HCT116 (cell line): ENCODE measurements around the gene ADRB1. TPM values are rescaled to one million over a fixed set of nuclear protein-coding genes. Genes with fewer than 3 reads are reported as not detected.

Source experiments
- ATAC-seq: fragments of 200-7000 bp; cut with Tn5 transposase; 2 replicates; pipeline ENCODE4 v1.9.1; 2020; ENCODE audit warnings: mild to moderate bottlenecking, moderate library complexity
- BruUV-seq: library from RNA; stranded (reverse); fragments of 400-500 nt; replicated peaks from 2 replicates; lab custom pipeline; 2021; lab: Mats Ljungman, UMichigan
- CTCF ChIA-PET: fragments of 300-600 bp; sonication (Branson Sonifier 250); formaldehyde crosslinking; loops from one replicate; lab custom pipeline; 2021; ENCODE audit warnings: antibody characterized with exemption; lab: Charles Lee
- POLR2A ChIA-PET: fragments of 300-600, 350-600 bp; sonication (Branson Sonifier 250); formaldehyde crosslinking; loops from one replicate; lab custom pipeline; 2021; ENCODE audit warnings: antibody characterized with exemption; lab: Charles Lee
- RAD21 ChIA-PET, 2 experiments: fragments of 300-600 bp; sonication (Branson Sonifier 250); formaldehyde crosslinking; loops; one replicate each; lab custom pipeline; 2023; ENCODE audit warnings: low total read pairs in 2 of 2; ENCODE audit not compliant: uncharacterized antibody in 2 of 2, unreplicated experiment in 2 of 2, low non-redundant PET in 1 of 2; lab: Charles Lee
- DNase-seq: peaks from one replicate; pipeline ENCODE4 v3.0.0-alpha.2; 2010; ENCODE audit warnings: low read depth, low spot score
- H2AFZ ChIP-seq: fragments of 200-600 bp; shearing (Covaris generic), sonication (generic); 2 replicates; pipeline ENCODE4 v1.6.1; 2017; ENCODE audit warnings: low read depth, mixed run types, mixed read lengths, antibody characterized with exemption, low read length; ENCODE audit not compliant: poor library complexity, severe bottlenecking
- H3K27ac ChIP-seq: 2 replicates; pipeline ENCODE4 v1.5.1; 2012; ENCODE audit warnings: low read depth, low read length
- H3K27me3 ChIP-seq: fragments of 200-600 bp; sonication (generic); 2 replicates; pipeline ENCODE4 v1.6.1; 2016; ENCODE audit warnings: mixed run types, low read length, mixed read lengths; ENCODE audit not compliant: insufficient read depth
- H3K36me3 ChIP-seq, 2 experiments: fragments of 200-500 bp in 1 of 2; fragments of 200-600 bp in 1 of 2; sonication (Bioruptor generic) in 1 of 2; sonication (generic) in 1 of 2; 2 replicates each; pipeline versions ENCODE4 v1.5.1 to v1.6.1; 2014 to 2016; ENCODE audit warnings: low read length in 2 of 2, inconsistent platforms in 1 of 2, mixed read lengths in 1 of 2, mixed run types in 1 of 2; ENCODE audit not compliant: insufficient read depth in 2 of 2, control insufficient read depth in 1 of 2
- H3K4me1 ChIP-seq, 2 experiments: fragments of 200-600 bp in 1 of 2; sonication (generic) in 1 of 2; 2 replicates each; pipeline versions ENCODE4 v1.5.1 to v1.6.1; 2012 to 2017; ENCODE audit warnings: low read length in 2 of 2, inconsistent platforms in 1 of 2, mild to moderate bottlenecking in 1 of 2, mixed read lengths in 1 of 2, mixed run types in 1 of 2, moderate library complexity in 1 of 2; ENCODE audit not compliant: insufficient read depth in 2 of 2, control insufficient read depth in 1 of 2
- H3K4me2 ChIP-seq: fragments of 200-600 bp; sonication (generic); 2 replicates; pipeline ENCODE4 v1.6.1; 2017; ENCODE audit warnings: mixed run types, low read length, mixed read lengths
- H3K4me3 ChIP-seq, 2 experiments: fragments of 200-600 bp in 1 of 2; sonication (generic) in 1 of 2; replicated peaks in 1 of 2; 2 replicates each; pipeline ENCODE4 v1.5.1; 2011 to 2016; ENCODE audit warnings: low read length in 2 of 2, control low read depth in 1 of 2, low read depth in 1 of 2, mild to moderate bottlenecking in 1 of 2, mixed read lengths in 1 of 2, mixed run types in 1 of 2
- H3K79me2 ChIP-seq: fragments of 200-600 bp; sonication (generic); 2 replicates; pipeline ENCODE4 v1.6.1; 2017; ENCODE audit warnings: mild to moderate bottlenecking, mixed run types, low read length, moderate library complexity, mixed read lengths; ENCODE audit not compliant: insufficient read depth
- H3K9ac ChIP-seq: fragments of 200-600 bp; sonication (generic); 2 replicates; pipeline ENCODE4 v1.6.1; 2016; ENCODE audit warnings: low read length, mixed read lengths
- H3K9me2 ChIP-seq: fragments of 200-600 bp; sonication (generic), shearing (Covaris generic); 2 replicates; pipeline ENCODE4 v1.6.1; 2017; ENCODE audit warnings: mixed run types, mild to moderate bottlenecking, moderate library complexity; ENCODE audit not compliant: insufficient read depth
- H3K9me3 ChIP-seq, 2 experiments: fragments of 200-500 bp in 1 of 2; fragments of 200-600 bp in 1 of 2; sonication (Bioruptor generic) in 1 of 2; sonication (generic) in 1 of 2; 2 replicates each; pipeline ENCODE4 v1.6.1; 2014 to 2017; ENCODE audit warnings: low read length in 2 of 2, mixed read lengths in 2 of 2, inconsistent platforms in 1 of 2, low read depth in 1 of 2, mild to moderate bottlenecking in 1 of 2, mixed run types in 1 of 2, moderate library complexity in 1 of 2; ENCODE audit not compliant: control insufficient read depth in 1 of 2, insufficient read depth in 1 of 2
- H4K20me1 ChIP-seq: fragments of 200-600 bp; sonication (generic), shearing (Covaris generic); 2 replicates; pipeline ENCODE4 v1.6.1; 2017; ENCODE audit warnings: mixed run types, mild to moderate bottlenecking, moderate library complexity; ENCODE audit not compliant: insufficient read depth
- CBX3 ChIP-seq: IDR thresholded peaks from 2 replicates; pipeline ENCODE4 v1.6.1; 2012; ENCODE audit warnings: low read depth
- CTCF ChIP-seq, 3 experiments: fragments of 200-600 bp in 1 of 3; sonication (generic) in 1 of 3; IDR thresholded peaks in 2 of 3; conservative IDR thresholded peaks in 1 of 3; 2 replicates each; pipeline ENCODE4 v1.5.1; 2012 to 2017; ENCODE audit warnings: low read depth in 2 of 3, low read length in 2 of 3, antibody characterized with exemption in 1 of 3, borderline replicate concordance in 1 of 3, control low read depth in 1 of 3, mild to moderate bottlenecking in 1 of 3, mixed read lengths in 1 of 3, mixed run types in 1 of 3, moderate library complexity in 1 of 3; ENCODE audit not compliant: insufficient read depth in 1 of 3
- EGR1 ChIP-seq: IDR thresholded peaks from 2 replicates; pipeline ENCODE4 v1.6.1; 2012; ENCODE audit warnings: low read depth
- ELF1 ChIP-seq: IDR thresholded peaks from 2 replicates; pipeline ENCODE4 v1.6.1; 2012; ENCODE audit warnings: low read depth, borderline replicate concordance
- EZH2 ChIP-seq: fragments of 200-600 bp; sonication (generic); IDR thresholded peaks from 2 replicates; pipeline ENCODE4 v1.6.1; 2017; ENCODE audit warnings: antibody characterized with exemption, mixed run types
- EZH2phosphoT487 ChIP-seq: fragments of 200-600 bp; IDR thresholded peaks from 2 replicates; pipeline ENCODE4 v1.6.1; 2018; ENCODE audit warnings: antibody characterized with exemption, borderline replicate concordance
- MAX ChIP-seq: IDR thresholded peaks from 2 replicates; pipeline ENCODE4 v1.6.1; 2012
- RAD21 ChIP-seq: IDR thresholded peaks from 2 replicates; pipeline ENCODE4 v1.6.1; 2012; ENCODE audit warnings: low read depth, mild to moderate bottlenecking
- SIN3A ChIP-seq: IDR thresholded peaks from 2 replicates; pipeline ENCODE4 v1.6.1; 2012; ENCODE audit warnings: low read depth
- SP1 ChIP-seq: IDR thresholded peaks from 2 replicates; pipeline ENCODE4 v1.6.1; 2012; ENCODE audit warnings: low read depth
- SRF ChIP-seq: IDR thresholded peaks from 2 replicates; pipeline ENCODE4 v1.6.1; 2012; ENCODE audit warnings: low read depth
- intact Hi-C: fragments of 100-400 bp; cut with micrococcal nuclease; formaldehyde crosslinking; loops from 2 replicates; pipeline ENCODE4 v1.10.0; 2022
- total RNA-seq: library from RNA; stranded (reverse); gene quantifications from one replicate; pipeline ENCODE4 v1.2.1, GENCODE V29; 2021; ENCODE audit not compliant: unreplicated experiment

The ADRB1 gene
- total RNA-seq, 1 experiment from 2014 or later = 0.89 TPM

GRCh38 chr10:114048472-114048871 is 4.8 kb downstream of the ADRB1 start:
- no peaks in the 10 kb centered on the region for H3K9me3 ChIP-seq
- H3K27me3 ChIP-seq = no peaks in the 10 kb centered on the region
- DNase-seq (no peak), ATAC-seq (no peak)
- H4K20me1 ChIP-seq = no peaks in the 10 kb centered on the region
- CTCF ChIA-PET = no interaction called here
- no peak overlapping the region for H2AFZ ChIP-seq
- intact Hi-C loops = no loop called here
- no peak overlapping the region for H3K27ac ChIP-seq
- RAD21 ChIA-PET = no interaction called here
- H3K4me2 ChIP-seq = no peak overlapping the region
- H3K4me1 ChIP-seq = no peaks in the 10 kb centered on the region
- POLR2A ChIA-PET = no interaction called here
- H3K4me3 ChIP-seq = no peak overlapping the region
- BruUV-seq = no TSS peak
- no peaks in the 10 kb centered on the region for H3K36me3 ChIP-seq
- TF ChIP-seq EGR1 = no peak
- no peak for TF ChIP-seq CBX3
- TF ChIP-seq RAD21 = no peak
- TF ChIP-seq EZH2 = no peak
- no peak for TF ChIP-seq CTCF (IDR thresholded peaks at IDR 0.05 in 2 of 3, conservative IDR thresholded peaks at IDR 0.05 in 1 of 3; ENCODE audit: borderline replicate concordance in 1 of 3, insufficient read depth in 1 of 3, low read depth in 2 of 3, low read length in 2 of 3)
- no peak for TF ChIP-seq SRF
- no peak for TF ChIP-seq SIN3A
- TF ChIP-seq ELF1 = no peak
- no peak for TF ChIP-seq SP1
- TF ChIP-seq EZH2phosphoT487 = no peak
- TF ChIP-seq MAX = no peak
- TF ChIP-seq, all 23 proteins: peak for 0
- Histone ChIP-seq H3K79me2 (no peaks in the 10 kb centered on the region), H3K9ac (no peak overlapping the region), H3K9me2 (no peaks in the 10 kb centered on the region)
